Inferior parietal cortex (tissue), 1 donor: ENCODE measurements around the gene TMEM201.
A peak's percentile ranks its signal among the peaks of the same experiment; 100 is the strongest.

ENCODE experiments used
- DNase-seq: peaks from one replicate; pipeline ENCODE4 v3.0.0-alpha.2; 2016; ENCODE audit errors: extremely low spot score

TMEM201 gene

GRCh38 chr1:9580942-9581341 is 7.8 kb upstream of the TMEM201 start:
- DNase-seq, result no peak

- no peak for DNase-seq
Observed at GRCh38 chr1:9586147-9586766, 2.5 kb upstream of the TMEM201 start.

- DNase-seq, result no peak
Observed at GRCh38 chr1:9589144-9589718, 520 bp downstream of the TMEM201 start.

- no peak for DNase-seq
Observed at GRCh38 chr1:9589719-9590157, 1.0 kb downstream of the TMEM201 start.

GRCh38 chr1:9590201-9590600 is 1.5 kb downstream of the TMEM201 start:
- no peak for DNase-seq

GRCh38 chr1:9590945-9591668 is 2.4 kb downstream of the TMEM201 start:
- no peak for DNase-seq

DNA sequence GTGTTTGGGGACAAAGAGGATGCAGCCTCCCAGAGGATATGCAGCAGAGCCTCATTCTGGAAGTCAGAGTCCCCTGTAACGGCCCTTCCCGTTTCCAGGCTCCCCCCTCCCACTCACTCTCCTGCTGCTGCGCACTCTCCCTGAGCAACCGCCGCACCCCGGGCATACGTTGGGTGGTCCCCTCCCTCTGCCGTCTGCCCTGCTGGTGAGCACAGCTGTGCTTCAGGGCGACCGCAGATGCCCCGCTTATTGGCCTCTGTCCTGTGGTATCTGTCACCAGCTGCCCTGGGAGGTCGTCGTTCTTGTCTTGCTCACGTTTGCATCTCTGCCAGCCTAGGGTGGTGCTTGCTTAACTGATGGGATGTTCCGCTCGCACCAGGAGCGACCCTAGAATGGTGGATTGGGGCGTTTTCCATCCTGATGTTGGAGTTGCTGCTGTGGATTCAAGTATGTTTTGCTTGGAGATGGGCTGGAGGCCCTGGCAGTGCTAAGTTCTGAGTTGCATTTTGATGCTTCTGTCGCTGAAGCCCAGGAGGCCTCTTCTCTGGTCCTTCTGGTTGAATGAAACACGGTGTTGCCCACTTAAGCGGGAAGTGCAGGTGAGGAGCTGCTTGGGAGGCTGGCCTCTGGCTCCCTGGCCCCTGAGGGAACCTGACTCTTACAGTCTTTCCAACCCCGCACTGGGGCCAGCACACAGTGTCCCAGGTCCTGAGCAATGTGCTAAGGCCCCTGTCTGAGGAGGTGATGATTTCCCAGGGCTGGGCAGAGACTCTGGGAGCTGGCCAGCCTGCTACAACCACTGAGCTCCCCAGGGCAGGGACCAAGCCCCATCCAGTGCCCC is 3.2 kb downstream of the TMEM201 start:
- DNase-seq, result no peak

- no peak for DNase-seq
Observed at GRCh38 chr1:9592510-9593075, 3.9 kb downstream of the TMEM201 start.

DNA sequence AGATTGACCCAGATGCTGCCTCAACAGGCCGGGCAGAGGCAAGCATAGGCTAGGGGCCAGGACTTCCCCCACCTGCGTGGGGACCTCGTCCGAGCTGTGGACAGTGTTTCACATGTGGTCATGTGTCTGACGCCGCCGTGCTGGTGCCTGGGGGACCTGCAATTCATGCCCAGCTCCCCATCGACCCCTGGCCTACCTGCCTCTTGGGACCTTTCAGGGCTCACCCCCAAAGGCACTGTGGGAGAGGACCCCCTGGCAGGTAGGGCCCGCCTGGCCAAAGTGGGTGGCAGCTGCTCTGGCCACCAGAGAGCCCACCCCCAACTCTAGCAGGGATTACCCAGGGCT is 4.4 kb downstream of the TMEM201 start:
- no peak for DNase-seq

DNA sequence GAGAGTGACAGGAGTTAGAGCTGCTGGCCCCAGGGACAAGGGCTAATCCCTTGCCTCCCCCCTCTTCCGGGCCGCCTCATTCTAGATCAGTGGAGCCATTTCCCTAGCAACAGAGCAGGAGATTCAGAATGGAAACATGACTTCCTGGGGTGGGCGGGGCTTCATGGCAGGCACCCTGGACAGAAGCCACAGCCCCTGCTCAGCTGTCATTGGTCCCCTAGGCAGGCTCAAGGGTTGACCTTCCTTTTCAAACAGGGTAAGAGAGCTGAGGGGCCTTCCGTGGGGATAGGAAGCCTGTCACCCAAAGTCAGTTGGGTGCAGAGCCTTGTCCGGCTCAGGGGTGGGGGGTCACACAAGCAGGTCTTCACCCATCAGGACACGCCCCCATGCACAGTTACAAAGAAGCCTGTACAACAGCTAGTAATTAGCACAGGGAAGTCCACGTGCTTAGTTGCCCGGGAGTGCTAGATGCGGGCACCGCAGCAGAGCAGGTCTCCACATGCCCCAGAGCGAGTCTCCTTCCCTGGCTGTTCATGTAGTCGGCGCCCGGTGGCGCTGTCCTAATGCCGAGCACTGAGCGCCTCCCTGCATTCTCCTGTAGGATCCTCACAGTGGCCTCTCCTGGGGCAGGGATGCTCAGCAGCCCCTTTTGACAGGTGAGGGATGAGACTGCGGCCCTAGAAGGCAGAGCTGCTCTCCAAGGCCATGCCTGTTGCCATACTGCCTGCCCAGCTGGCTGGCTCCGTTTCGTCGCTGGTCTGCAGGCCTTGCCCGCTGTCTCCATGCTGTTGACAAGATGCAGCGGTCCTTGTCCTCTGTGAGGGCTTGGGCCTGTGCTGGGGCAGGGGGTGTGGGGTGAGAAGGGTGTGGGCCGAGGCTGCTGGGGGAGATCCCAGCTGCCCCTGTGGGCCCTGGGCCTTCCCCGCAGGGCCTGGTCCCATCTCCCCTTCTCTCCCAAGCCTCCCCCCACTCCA is 5.1 kb downstream of the TMEM201 start:
- DNase-seq, result peak; percentile 43

GRCh38 chr1:9594471-9595155 is 5.9 kb downstream of the TMEM201 start:
- DNase-seq, result no peak

GRCh38 chr1:9595156-9595967 is 6.7 kb downstream of the TMEM201 start:
- DNase-seq, result no peak

DNA sequence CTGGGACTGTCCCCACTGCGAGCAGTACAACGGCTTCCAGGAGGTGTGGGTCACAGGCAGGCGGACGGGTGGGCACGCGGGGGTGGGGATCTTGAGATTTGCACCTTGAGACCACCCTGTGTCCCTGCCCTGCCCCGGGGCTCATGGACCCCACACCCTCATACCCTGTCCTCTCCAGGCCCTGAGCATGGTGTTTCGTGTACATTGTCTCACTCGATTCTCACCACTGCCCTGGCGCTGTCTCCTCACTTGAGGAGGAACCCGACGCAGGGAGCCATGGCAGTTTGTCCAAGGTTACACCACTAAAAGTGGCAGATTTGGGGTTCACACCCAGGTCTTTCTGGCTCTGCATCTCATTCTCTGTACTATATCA is 7.2 kb downstream of the TMEM201 start:
- no peak for DNase-seq

DNA sequence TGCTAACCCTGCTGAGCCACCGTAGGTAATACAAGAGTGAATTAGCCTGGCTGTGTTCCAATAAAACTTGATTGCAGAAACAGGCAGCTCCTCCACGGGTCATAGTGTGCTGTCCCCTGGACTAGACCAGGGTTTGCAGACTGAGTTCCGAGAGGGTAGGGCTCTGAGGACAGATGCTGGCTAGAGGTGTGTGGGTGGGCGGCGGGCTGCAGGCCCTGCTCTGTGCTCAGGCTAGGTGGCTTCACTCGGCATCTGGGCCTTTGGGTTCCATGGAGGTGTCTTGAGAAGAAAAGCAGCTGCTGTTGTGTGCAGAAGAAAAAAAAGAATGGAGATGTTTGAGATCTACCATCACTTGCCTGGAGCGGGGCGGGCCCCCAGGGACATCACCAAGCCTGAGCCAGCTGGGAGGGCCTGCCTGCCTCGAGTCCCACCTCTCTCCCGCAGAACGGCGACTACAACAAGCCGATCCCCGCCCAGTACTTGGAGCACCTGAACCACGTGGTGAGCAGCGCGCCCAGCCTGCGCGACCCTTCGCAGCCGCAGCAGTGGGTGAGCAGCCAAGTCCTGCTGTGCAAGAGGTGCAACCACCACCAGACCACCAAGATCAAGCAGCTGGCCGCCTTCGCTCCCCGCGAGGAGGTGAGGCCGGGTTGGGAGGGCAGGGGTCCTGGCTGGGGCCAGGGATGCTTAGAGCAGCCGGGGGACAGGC is 7.9 kb downstream of the TMEM201 start:
- no peak for DNase-seq

- no peak for DNase-seq
Observed at GRCh38 chr1:9597361-9598315, 8.9 kb downstream of the TMEM201 start.

DNA sequence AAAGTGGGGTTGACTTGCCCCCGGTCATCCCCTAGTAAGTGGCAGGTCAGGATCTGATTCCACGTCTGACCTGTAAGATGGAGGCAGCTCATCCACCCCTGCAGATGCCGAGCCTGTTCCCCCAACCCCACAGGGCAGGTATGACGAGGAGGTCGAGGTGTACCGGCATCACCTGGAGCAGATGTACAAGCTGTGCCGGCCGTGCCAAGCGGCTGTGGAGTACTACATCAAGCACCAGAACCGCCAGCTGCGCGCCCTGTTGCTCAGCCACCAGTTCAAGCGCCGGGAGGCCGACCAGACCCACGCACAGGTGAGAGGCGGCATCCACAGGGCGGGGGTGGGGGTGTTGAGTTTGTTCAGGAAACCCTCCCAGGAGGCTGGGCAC is 9.6 kb downstream of the TMEM201 start:
- DNase-seq, result no peak

DNA sequence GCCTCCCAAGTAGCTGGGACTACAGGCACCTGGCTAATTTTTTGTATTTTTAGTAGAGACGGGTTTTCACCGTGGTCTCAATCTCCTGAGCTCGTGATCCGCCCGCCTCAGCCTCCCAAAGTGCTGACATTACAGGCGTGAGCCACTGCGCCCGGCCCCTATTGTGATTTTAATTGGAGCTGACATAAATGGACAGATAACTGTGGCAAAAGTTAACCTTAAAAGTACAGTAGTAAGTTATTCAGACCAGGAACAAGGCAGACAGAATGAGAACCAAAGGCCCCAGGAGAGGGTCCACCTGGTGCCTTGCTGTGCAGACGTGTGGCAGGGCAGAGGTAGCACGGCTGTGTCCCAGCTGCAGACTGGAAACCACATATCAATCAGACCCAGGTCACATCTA is 11.0 kb downstream of the TMEM201 start:
- no peak for DNase-seq
